ENCODE measurements around the gene SULF2. TPM values are rescaled to one million over a fixed set of nuclear protein-coding genes. Genes with fewer than 3 reads are reported as not detected.

The SULF2 gene
- total and polyA plus RNA-seq, 2 of the 13 experiments (the other 11 are each of a cell fraction or from before 2014, with no cell fraction given): 7.2 to 50.9 TPM

GRCh38 chr20:47677635-47678453 lies 107.4 kb downstream of the SULF2 start (continued):
- TF ChIP-seq ZNF574 (CRISPR knock-in tag; IDR thresholded peaks at IDR 0.05) (peak; percentile 51; the same call in 1 of the 2 replicates), SMAD1 (CRISPR knock-in tag; IDR thresholded peaks at IDR 0.05; ENCODE audit: borderline replicate concordance, low read depth) (0 out of 2 replicates have a peak, but pooled peaks have one; percentile 28), IRF2 (CRISPR knock-in tag; IDR thresholded peaks at IDR 0.05) (peak; percentile 58; the same call in 1 of the 2 replicates), MED1 (CRISPR knock-in tag; IDR thresholded peaks at IDR 0.05) (no peak), ZBTB44 (CRISPR knock-in tag; IDR thresholded peaks at IDR 0.05) (peak; percentile 86; the same call in 1 of the 2 replicates), TFE3 (CRISPR knock-in tag; IDR thresholded peaks at IDR 0.05) (peak; percentile 62), MIER3 (CRISPR knock-in tag; IDR thresholded peaks at IDR 0.05; ENCODE audit: borderline replicate concordance) (peak; percentile 63; the same call in 1 of the 2 replicates), SMAD3 (CRISPR knock-in tag; IDR thresholded peaks at IDR 0.05) (0 out of 2 replicates have a peak, but pooled peaks have one; percentile 75), ZNF329 (CRISPR knock-in tag; IDR thresholded peaks at IDR 0.05; ENCODE audit: low read depth) (peak; percentile 91), ZNF792 (CRISPR knock-in tag; IDR thresholded peaks at IDR 0.05) (peak; percentile 78), NFE2L2 (IDR thresholded peaks at IDR 0.05; ENCODE audit: low read length) (0 out of 2 replicates have a peak, but pooled peaks have one; percentile 22), ATF7-NPFF (CRISPR knock-in tag; IDR thresholded peaks at IDR 0.05; ENCODE audit: low read depth) (peak; percentile 61; the same call in 1 of the 2 replicates), SOX6 (IDR thresholded peaks at IDR 0.05) (no peak), SOX6 (CRISPR knock-in tag; IDR thresholded peaks at IDR 0.05) (peak; percentile 7; the same call in 1 of the 2 replicates), MIXL1 (CRISPR knock-in tag; IDR thresholded peaks at IDR 0.05) (peak; percentile 39; the same call in 1 of the 2 replicates), MAFF (IDR thresholded peaks at IDR 0.05; ENCODE audit: low read depth, low read length) (peak; percentile 48; the same call in 1 of the 2 replicates), NBN (conservative IDR thresholded peaks at IDR 0.05) (no peak), ZNF710 (CRISPR knock-in tag; IDR thresholded peaks at IDR 0.05; ENCODE audit: borderline replicate concordance) (peak; percentile 60; the same call in 1 of the 2 replicates), ATF3 (CRISPR knock-in tag; IDR thresholded peaks at IDR 0.05) (peak; percentile 67), FOXA3 (CRISPR knock-in tag; IDR thresholded peaks at IDR 0.05) (0 out of 2 replicates have a peak, but pooled peaks have one; percentile 15), SMC3 (IDR thresholded peaks at IDR 0.05; ENCODE audit: low read length) (peak; percentile 82; the same call in 1 of the 2 replicates), RARA (CRISPR knock-in tag; IDR thresholded peaks at IDR 0.05) (peak; percentile 48; the same call in 1 of the 2 replicates)

Data from HepG2 (cell line).